HG02852 (cell line): ENCODE measurements around the gene NR2F6.

Source experiments
- ATAC-seq: cut with Tn5 transposase; IDR thresholded peaks from one replicate; pipeline ENCODE4 v1.9.1; 2021; ENCODE audit warnings: mild to moderate bottlenecking, moderate library complexity; ENCODE audit not compliant: unreplicated experiment

The NR2F6 gene

GRCh38 chr19:17264641-17264979, 18.9 kb upstream of the NR2F6 start, which contains the start of gene USHBP1:
TSS of gene USHBP1 (minus strand) at chr19:17264745. CDS start at chr19:17264299, 446 bp downstream.
- no peak for ATAC-seq

DNA sequence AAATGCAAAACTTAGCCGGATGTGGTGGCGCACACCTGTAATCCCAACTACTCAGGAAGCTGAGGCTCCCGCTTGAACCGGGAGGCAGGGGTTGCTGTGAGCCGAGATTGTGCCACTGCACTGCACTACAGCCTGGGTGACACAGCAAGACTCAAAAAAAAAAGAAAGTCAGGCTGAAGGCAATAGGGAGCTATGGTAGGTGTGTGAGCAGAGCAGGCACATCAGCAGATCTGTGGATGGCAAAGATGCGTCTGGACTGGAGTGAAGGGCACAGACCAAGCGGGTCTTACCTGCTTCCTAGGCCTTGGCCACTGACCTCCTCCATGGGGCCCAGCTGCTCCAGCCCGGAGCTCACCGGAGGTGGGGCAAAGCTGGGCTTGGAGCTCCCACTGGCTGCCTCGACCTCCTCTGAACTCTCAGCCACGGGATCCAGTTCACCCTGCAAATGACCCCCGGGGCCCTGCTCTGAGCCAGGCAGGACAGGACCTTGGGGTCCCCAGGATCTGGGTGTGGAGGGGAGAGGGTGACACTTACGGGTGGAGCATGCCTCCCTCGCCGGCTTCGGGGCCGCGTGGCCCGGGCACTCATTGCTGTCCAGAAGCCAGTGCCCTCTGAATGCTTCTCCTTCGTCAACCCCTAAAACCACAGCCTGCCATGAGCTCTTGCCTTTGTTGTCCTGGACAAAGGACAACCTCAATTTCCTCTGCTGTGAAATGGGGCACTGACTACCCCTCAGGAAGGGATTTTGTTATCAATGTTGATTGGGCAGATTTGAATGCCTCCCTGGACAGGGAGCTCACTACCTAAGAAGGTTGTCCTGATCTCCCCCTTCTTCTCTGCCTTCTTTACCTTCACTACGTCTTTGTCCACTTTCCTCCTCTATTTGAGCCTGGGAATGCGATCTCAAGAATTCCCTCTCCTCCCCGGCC, 18.3 kb upstream of the NR2F6 start:
- no peak for ATAC-seq

GRCh38 chr19:17262557-17262956, 16.8 kb upstream of the NR2F6 start:
- ATAC-seq = no peak

DNA sequence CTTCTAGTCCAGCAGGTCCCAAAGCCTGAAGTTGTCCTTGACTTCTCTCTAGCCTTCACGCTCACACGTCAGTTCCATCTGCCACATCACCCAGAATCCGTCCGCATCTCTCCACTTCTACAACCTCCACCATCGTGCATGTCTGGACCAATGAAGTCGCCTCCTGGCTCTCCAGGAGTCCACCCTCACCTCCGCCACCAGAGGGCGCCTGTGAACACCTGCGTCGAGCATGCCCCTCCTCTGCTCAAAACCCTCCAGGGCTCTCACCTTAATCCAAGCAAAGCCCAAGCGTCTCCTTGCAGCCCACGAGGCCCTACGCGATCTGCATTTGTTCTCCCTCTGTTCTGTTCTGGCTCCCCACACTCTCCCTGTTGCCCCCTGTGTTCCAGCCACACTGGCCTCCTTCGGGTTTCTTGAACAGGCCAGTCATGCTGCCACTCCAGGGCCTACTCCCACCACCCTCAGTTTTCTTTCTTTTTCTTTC, 15.2 kb upstream of the NR2F6 start:
- peak; percentile 78 for ATAC-seq

GRCh38 chr19:17259934-17260333, 14.2 kb upstream of the NR2F6 start:
- no peak for ATAC-seq

DNA sequence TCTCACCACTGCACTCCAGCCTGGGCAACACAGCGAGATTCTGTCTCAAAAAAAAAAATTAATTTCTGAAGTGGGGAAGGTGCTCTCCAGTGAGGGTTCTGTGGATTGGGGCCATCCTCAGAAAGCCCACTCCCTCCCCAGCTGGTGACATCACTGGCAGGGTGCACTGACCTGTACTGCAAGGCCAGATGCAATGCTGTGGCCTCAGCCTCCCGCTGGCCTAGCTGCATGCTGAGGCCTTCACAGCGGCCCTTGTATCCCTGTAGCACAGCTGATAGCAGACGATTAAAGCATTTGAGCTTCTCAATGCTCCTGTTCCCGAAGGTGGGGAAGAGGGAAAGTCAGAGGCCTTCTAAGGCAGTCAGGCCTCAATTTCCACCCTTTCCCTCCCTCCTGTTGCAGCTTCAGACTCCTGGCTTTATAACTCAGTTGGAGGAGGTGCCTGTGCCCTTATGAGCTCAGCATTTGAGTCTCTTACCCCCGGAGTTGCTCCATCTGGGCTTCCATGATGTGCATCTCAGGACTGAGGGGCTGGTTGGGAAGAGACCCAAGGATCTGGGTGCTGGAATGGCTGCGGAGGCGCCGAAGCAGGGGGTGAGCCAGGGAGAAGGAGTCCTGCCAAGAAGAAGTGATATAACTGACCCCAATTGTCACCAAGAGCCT, 13.5 kb upstream of the NR2F6 start:
- ATAC-seq = no peak

DNA sequence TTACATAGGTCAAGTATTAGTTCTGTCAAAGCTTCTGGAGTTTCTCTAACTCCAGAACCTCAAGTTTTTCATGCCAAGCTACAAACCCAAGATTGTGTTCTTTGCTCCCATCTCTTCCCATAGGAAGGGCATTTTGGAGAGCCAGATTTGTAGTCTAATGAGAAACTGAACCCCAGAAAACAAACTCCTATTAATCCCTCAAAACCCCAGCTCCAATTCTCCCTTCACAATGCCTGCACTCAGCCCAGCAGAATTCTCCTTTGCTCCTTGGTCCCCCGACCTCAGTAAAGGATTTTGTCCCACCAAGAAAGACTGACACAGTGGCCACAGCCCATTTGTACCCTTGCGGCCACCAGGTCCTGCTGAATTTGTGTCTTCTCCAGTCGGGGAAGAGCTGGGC, 10.4 kb upstream of the NR2F6 start:
- no peak for ATAC-seq

GRCh38 chr19:17255150-17255621, 9.5 kb upstream of the NR2F6 start:
- no peak for ATAC-seq

- ATAC-seq = no peak
These were observed 8.9 kb upstream of the NR2F6 start for GRCh38 chr19:17254636-17255035.

DNA sequence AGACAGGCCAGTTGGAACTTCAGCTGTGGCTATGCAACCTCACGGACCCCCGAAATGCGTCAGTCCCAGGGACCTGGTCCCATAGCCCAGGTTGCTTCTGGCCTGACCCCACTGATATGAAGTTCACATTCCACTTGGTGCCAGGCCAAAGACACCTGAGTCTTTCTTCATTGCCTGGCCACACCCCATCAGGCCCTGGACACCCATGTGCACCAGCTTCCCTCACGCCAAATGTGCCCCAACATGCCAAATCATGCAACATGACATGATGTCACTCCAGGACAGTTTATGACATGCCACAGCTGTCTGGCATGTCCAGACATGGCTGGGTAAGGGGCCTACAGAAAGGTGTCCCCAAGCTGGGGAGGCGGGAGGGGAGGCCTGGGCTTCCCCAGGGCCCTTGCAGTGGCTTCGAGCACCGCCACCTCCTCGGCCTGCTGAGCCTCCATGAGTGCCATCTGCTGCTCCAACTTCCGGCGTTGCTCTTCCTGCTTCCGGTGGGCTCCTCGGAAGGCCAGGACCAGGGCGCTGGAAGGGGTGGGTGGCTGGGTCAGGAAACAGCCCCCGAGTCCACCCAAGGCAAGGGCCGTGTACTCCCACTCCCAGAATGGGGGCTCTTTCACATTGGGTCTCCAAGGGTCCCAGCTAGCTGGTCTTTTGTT, 4.3 kb upstream of the NR2F6 start:
- ATAC-seq = no peak

DNA sequence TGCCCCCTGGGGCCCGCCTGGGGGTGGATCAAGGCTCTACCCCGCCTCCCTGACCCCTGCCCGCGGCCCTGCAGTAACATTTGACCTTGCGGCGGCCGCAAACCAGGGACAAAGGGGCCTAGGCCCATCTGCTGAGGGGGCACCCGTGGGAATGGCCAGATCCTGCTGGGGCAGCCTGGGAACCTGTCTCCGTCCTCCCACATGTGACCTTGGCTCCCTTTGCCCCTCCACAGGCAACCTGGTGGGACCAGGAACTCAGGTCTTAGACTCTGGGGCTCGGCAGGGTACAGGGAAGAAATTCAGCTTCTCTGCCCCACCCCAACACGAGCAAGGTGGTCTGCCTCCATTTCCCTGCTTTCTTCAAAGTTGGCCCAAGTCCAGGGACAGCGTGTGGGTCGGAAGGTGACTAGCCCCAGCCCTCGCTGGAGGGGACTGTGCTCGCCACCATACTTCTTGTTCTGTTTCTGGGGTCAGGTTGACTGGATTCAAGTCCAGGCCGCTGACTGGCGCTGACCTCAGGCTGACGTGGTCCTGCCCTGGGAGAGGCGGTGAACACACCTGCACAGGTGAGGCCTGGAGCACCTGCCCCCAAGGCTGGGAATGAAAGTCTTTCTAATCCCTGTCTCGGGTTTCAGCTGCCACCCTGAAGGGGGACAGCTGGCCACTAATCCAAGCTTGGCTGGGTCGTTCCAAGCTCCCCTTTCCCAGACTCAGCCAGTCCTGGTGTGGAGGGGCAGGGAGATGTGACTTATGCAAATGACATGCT, 2.5 kb upstream of the NR2F6 start:
- ATAC-seq = no peak

DNA sequence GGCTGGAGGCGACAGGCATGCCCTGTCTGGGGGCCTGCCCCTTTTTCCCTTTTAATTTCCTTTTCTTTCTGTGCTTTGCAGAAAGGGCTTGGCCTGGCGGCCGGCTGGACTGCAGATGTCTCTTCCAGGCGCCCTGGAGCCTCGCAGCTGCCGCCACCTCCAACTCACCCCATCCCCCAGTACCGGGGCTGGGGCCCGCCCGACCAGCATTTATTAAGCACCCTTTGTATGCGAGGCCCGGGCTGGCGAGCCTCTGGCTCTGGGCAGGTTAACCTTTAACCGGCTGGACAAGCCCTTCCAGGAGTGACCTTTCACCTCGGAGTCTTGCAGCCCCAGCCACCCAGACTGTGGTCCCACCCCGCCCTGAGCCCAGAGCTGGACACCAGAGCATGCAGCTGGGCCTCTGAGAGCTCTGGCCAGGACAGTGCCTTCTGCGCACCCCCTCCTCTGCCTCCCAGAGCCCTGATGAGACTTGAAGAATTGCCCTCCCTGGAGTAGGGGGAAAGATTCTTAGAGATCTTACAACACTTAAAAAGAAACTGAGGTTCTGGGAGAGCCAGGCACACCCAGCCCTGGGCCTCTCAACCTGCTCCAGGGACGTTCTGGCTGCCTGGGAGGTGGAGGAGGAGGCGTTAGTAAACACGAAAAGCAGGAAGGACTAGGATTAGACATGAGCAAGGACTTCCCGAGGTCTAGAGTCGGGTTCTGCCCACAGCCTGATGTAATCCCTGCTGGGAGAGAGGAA, 1.1 kb upstream of the NR2F6 start:
- ATAC-seq = no peak

GRCh38 chr19:17244618-17245534, 843 bp downstream of the NR2F6 start:
- peak; percentile 7 for ATAC-seq

DNA sequence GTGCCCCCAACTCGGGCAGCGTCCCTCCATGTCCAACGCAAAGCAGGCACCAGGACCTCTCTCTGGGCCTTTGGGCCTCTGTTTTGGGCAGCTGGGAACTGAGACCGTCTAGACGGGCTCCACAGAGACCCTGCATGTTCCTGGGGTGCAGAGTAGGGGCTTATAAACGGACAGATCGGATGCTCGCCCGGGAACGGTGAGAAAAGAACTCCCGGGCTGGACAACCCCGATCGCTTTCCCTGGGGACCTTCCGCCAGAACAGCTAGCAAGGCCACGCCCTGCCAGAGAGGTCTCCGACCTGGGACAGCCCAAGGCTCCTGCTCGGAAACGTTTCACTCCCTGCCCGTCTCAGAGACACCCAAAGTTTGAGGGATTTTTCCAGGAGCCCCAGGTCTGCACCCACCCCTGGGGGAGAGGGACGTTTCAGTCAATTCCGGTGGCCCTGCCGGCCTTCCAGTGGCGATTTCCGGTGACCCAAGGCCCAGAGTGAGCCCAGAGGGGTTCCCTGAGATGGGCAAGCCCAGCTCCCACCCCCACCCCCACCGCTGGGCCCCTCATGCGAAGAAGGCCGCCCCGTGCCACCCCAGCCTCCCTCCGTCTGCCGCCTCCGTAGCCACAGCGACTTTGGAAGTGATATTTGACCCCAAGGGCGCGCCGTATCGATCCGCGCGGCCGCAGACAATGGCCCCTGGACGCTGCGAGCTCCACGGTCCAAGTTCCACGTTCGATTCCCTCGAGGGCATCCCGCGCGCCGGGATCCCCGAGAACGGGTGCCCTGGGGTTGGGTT, 1.7 kb downstream of the NR2F6 start:
- ATAC-seq = no peak

DNA sequence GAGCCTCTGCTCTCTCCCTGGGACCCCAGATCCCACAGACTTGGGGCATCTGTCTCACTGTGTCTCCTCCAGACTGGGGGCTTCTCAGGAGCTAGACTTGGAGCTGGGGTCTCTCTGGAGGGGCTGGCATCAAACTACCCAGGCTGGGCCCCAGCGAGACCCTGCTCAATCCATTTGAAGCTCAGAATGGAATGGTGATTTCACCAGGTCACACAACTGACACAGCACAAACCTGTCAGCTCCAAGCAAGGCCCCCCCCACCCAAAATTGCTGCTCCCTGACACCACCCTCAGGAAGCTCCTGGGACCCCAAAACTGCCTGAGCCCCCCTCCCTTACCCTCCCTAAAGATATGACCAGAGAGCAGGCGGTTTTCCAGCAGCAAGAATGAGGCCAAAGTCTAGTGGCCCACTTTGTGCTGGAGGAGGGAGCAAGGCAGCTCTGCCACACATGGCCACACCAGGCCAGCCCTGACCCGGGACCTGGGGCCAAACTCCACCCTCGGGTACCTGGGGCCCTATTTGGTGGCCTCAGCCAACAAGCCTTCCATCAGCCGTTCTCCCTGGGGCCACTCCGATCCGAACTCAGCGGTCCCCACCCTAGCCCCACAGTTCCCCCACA, 2.4 kb downstream of the NR2F6 start:
- no peak for ATAC-seq

- no peak for ATAC-seq
These were observed 3.1 kb downstream of the NR2F6 start for GRCh38 chr19:17242431-17243208.

- ATAC-seq = no peak
These were observed 4.8 kb downstream of the NR2F6 start for GRCh38 chr19:17240826-17241399.
